Measurements from ENCODE around the gene CYP2A7.
"Not testable (repeated sequence)": the region's sequence is repeated elsewhere in the genome, so short reads cannot be mapped to it uniquely, and the experiment has no call there.

DNA sequence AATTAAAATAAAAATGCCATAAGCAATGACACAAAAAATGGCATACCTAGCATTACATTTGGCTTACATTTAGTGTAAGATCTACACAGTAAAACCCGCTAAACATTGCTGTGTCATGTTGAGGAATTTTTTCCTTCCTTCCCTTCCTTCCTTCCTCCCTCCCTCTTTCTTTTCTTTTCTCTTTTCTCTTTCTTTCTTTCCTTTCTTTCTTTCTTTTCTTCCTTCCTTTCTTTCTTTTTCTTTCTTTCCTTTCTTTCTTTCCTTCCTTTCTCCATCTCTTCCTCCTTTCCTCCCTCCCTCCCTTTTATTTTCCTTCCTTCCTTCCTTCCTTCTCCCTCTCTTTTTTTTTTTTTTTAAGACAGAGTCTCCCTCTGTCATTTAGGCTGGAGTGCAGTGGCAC is 43.6 kb downstream of the CYP2A7 start:
- TF ChIP-seq, protein P1, sequence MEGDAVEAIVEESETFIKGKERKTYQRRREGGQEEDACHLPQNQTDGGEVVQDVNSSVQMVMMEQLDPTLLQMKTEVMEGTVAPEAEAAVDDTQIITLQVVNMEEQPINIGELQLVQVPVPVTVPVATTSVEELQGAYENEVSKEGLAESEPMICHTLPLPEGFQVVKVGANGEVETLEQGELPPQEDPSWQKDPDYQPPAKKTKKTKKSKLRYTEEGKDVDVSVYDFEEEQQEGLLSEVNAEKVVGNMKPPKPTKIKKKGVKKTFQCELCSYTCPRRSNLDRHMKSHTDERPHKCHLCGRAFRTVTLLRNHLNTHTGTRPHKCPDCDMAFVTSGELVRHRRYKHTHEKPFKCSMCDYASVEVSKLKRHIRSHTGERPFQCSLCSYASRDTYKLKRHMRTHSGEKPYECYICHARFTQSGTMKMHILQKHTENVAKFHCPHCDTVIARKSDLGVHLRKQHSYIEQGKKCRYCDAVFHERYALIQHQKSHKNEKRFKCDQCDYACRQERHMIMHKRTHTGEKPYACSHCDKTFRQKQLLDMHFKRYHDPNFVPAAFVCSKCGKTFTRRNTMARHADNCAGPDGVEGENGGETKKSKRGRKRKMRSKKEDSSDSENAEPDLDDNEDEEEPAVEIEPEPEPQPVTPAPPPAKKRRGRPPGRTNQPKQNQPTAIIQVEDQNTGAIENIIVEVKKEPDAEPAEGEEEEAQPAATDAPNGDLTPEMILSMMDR (IDR thresholded peaks at IDR 0.05; ENCODE audit: insufficient read depth, low read length, poor library complexity, severe bottlenecking) = not testable (repeated sequence)
- TF ChIP-seq EZH2phosphoT487 (conservative IDR thresholded peaks at IDR 0.05; ENCODE audit: low read length) = not testable (repeated sequence)

All from SU-DHL-6 (cell line).